LNCAP (cell line): ENCODE data around the gene EML1.

Experiments used
- CTCF ChIP-seq: fragments of 450-650 bp; IDR thresholded peaks from 2 replicates; pipeline ENCODE4 v1.5.1; 2017; ENCODE audit warnings: mild to moderate bottlenecking

EML1 gene

GRCh38 chr14:99779751-99780150 lies 13.5 kb upstream of the EML1 start:
- TF ChIP-seq CTCF: no peak

GRCh38 chr14:99780690-99781089 lies 12.5 kb upstream of the EML1 start:
- TF ChIP-seq CTCF: no peak

- no peak for TF ChIP-seq CTCF
These were observed 12.1 kb upstream of the EML1 start for GRCh38 chr14:99781091-99781490.

- no peak for TF ChIP-seq CTCF
These were observed 11.2 kb upstream of the EML1 start for GRCh38 chr14:99781853-99782610.

- no peak for TF ChIP-seq CTCF
These were observed 8.7 kb upstream of the EML1 start for GRCh38 chr14:99784508-99784907.

- TF ChIP-seq CTCF: no peak
These were observed 7.8 kb upstream of the EML1 start for GRCh38 chr14:99785426-99785825.

GRCh38 chr14:99786511-99786989 lies 6.7 kb upstream of the EML1 start:
- TF ChIP-seq CTCF: no peak
